ENCODE results near the gene ANKRD24. TPM values are rescaled to one million over a fixed set of nuclear protein-coding genes. Genes with fewer than 3 reads are reported as not detected.

The ANKRD24 gene
- total and polyA plus RNA-seq, 8 donors = 0.58 to 2.3 (median 1.3) TPM

- no peaks in the 10 kb centered on the region for H3K36me3 ChIP-seq
- no peak overlapping the region for H3K4me3 ChIP-seq
- no peaks in the 10 kb centered on the region for H3K4me1 ChIP-seq
- DNase-seq (no peak), ATAC-seq (no peak)
- peaks cover 0 to 20% of the 10 kb centered on the region in 2 donors for H3K27me3 ChIP-seq
- H3K9me3 ChIP-seq = no peaks in the 10 kb centered on the region
- intact Hi-C loops (cut with DNase I) = no loop called here
- peak in 1 of 2 donors; percentile 9 for TF ChIP-seq CTCF (IDR thresholded peaks at IDR 0.05)
- H3K27ac ChIP-seq = no peak overlapping the region
These were observed 26.1 kb downstream of the ANKRD24 start for GRCh38 chr19:4208385-4209094.

GRCh38 chr19:4210166-4210731 lies 27.8 kb downstream of the ANKRD24 start:
- DNase-seq = no peak
- H3K4me1 ChIP-seq = no peaks in the 10 kb centered on the region
- TF ChIP-seq CTCF (IDR thresholded peaks at IDR 0.05) = no peak
- H3K4me3 ChIP-seq = no peak overlapping the region
- H3K27ac ChIP-seq = no peak overlapping the region
- peaks cover 0 to 20% of the 10 kb centered on the region in 2 donors for H3K27me3 ChIP-seq
- H3K9me3 ChIP-seq = no peaks in the 10 kb centered on the region
- no peak for ATAC-seq
- intact Hi-C loops (cut with DNase I) = no loop called here
- no peaks in the 10 kb centered on the region for H3K36me3 ChIP-seq

DNA sequence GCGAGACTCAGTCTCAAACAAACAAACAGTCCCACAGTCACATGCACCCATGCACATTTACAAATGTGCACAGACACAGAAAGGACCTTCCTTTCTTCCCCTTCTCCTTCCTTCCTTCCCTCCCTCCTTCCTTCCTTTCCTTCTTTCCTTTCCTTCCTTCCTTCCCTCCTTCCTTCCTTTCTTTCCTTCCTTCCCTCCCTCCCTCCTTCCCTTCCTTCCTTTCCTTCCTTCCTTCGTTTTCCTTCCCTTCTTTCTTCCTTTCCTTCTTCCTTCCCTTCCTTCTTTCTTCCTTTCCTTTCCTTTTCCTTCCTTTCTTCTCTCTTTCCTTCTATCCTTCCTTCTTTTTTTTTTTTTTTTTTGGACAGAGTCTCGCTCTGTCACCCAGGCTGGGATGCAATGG lies 30.6 kb downstream of the ANKRD24 start:
- Histone ChIP-seq H3K27ac (no peak overlapping the region), H3K9me3 (no peaks in the 10 kb centered on the region), H3K36me3 (no peaks in the 10 kb centered on the region), H3K27me3 (peaks cover 0 to 13% of the 10 kb centered on the region in 2 donors), H3K4me3 (no peak overlapping the region), H3K4me1 (no peaks in the 10 kb centered on the region)
- DNase-seq (no peak), ATAC-seq (no peak)
- intact Hi-C loops (cut with DNase I) = no loop called here
- no peak for TF ChIP-seq CTCF (IDR thresholded peaks at IDR 0.05)

GRCh38 chr19:4215807-4216206 lies 33.3 kb downstream of the ANKRD24 start:
- ATAC-seq (no peak), DNase-seq (no peak)
- intact Hi-C loops (cut with DNase I) = no loop called here
- peaks cover 0 to 10% of the 10 kb centered on the region in 2 donors for H3K27me3 ChIP-seq
- TF ChIP-seq CTCF (IDR thresholded peaks at IDR 0.05) = no peak
- no peaks in the 10 kb centered on the region for H3K9me3 ChIP-seq
- H3K36me3 ChIP-seq = no peaks in the 10 kb centered on the region
- H3K4me1 ChIP-seq = no peaks in the 10 kb centered on the region
- H3K27ac ChIP-seq = no peak overlapping the region
- H3K4me3 ChIP-seq = no peak overlapping the region

GRCh38 chr19:4216846-4217245 lies 34.4 kb downstream of the ANKRD24 start:
- intact Hi-C loops (cut with DNase I) = no loop called here
- no peaks in the 10 kb centered on the region for H3K9me3 ChIP-seq
- no peak for TF ChIP-seq CTCF (IDR thresholded peaks at IDR 0.05)
- ATAC-seq (no peak), DNase-seq (no peak)
- H3K4me3 ChIP-seq = no peak overlapping the region
- no peaks in the 10 kb centered on the region for H3K36me3 ChIP-seq
- no peaks in the 10 kb centered on the region for H3K4me1 ChIP-seq
- H3K27me3 ChIP-seq = peaks cover 0 to 6% of the 10 kb centered on the region in 2 donors
- no peak overlapping the region for H3K27ac ChIP-seq
